Measurements from ENCODE around the gene KRTCAP2. TPM values are rescaled to one million over a fixed set of nuclear protein-coding genes. Genes with fewer than 3 reads are reported as not detected.

KRTCAP2 gene
- polyA plus RNA-seq, 3 donors = 157 to 256 (median 247) TPM

GRCh38 chr1:155210314-155211104 lies 37.4 kb upstream of the KRTCAP2 start:
- H3K79me2 ChIP-seq (ENCODE audit: insufficient read depth, low read length) = peaks cover 24% of the 10 kb centered on the region
- peaks cover 56% of the 10 kb centered on the region for H3K4me1 Mint-ChIP-seq
- no peak for TF ChIP-seq CTCF (IDR thresholded peaks at IDR 0.05)
- H2AFZ ChIP-seq (ENCODE audit: insufficient read depth, low read depth, low read length, poor library complexity, severe bottlenecking) = no peak overlapping the region
- H3K27me3 Mint-ChIP-seq (ENCODE audit: low read depth in 3 of 3) = no peaks in the 10 kb centered on the region
- H3K4me3 ChIP-seq (replicated peaks in 1 of 3; ENCODE audit: low read depth in 2 of 3, low read length in 3 of 3) = peak overlapping the region in 2 of 3 experiments; percentile 8 to 90
- H3K36me3 ChIP-seq (replicated peaks in 1 of 2; ENCODE audit: control insufficient read depth in 1 of 2, insufficient read depth in 2 of 2, low read length in 2 of 2) = peaks cover 4 to 6% of the 10 kb centered on the region in 2 donors
- peaks cover 56 to 67% of the 10 kb centered on the region in 2 donors for H3K4me1 ChIP-seq (ENCODE audit: control insufficient read depth in 1 of 2, insufficient read depth in 2 of 2, low read length in 2 of 2)
- H3K9me3 Mint-ChIP-seq = peaks cover 0 to 1% (median 0%) of the 10 kb centered on the region in 7 donors
- no peaks in the 10 kb centered on the region for H4K20me1 ChIP-seq (ENCODE audit: insufficient read depth, low read length)
- peaks cover 17 to 28% of the 10 kb centered on the region in 2 donors for H3K36me3 Mint-ChIP-seq
- WGBS (ENCODE audit: insufficient coverage) = 63% methylated on average over 1 of the region's 4 CpGs
- peak; percentile 85 to 95 (median 93) for DNase-seq
- no peaks in the 10 kb centered on the region for H3K9me3 ChIP-seq (replicated peaks in 1 of 2; ENCODE audit: control insufficient read depth in 1 of 2, insufficient read depth in 1 of 2, low read length in 2 of 2)
- intact Hi-C loops (cut with micrococcal nuclease) = no loop called here
- peak overlapping the region; percentile 63 to 91 for H3K4me3 Mint-ChIP-seq
- peak overlapping the region; percentile 97 to 100 (median 99) for H3K27ac Mint-ChIP-seq
- peak overlapping the region; percentile 93 for H3K4me2 ChIP-seq (replicated peaks; ENCODE audit: extremely low read depth, low read length, poor library complexity, severe bottlenecking)
- H3K9ac ChIP-seq (ENCODE audit: insufficient read depth, low read length, poor library complexity, severe bottlenecking) = peak overlapping the region; percentile 51
- H3K27ac ChIP-seq (ENCODE audit: low read depth in 1 of 2, low read length in 2 of 2) = peak overlapping the region; percentile 62 to 98
- no peaks in the 10 kb centered on the region for H3K27me3 ChIP-seq (ENCODE audit: control insufficient read depth in 2 of 2, insufficient read depth in 2 of 2, low read length in 2 of 2)

- peaks cover 14 to 23% of the 10 kb centered on the region in 2 donors for H3K36me3 Mint-ChIP-seq
- H3K27me3 Mint-ChIP-seq (ENCODE audit: low read depth in 3 of 3) = no peaks in the 10 kb centered on the region
- H3K4me1 Mint-ChIP-seq = peaks cover 47% of the 10 kb centered on the region
- Histone ChIP-seq H3K4me2 (replicated peaks; ENCODE audit: extremely low read depth, low read length, poor library complexity, severe bottlenecking) (peak overlapping the region; percentile 93), H3K9me3 (replicated peaks in 1 of 2; ENCODE audit: control insufficient read depth in 1 of 2, insufficient read depth in 1 of 2, low read length in 2 of 2) (no peaks in the 10 kb centered on the region), H3K4me1 (ENCODE audit: control insufficient read depth in 1 of 2, insufficient read depth in 2 of 2, low read length in 2 of 2) (peaks cover 52 to 55% of the 10 kb centered on the region in 2 donors), H3K9ac (ENCODE audit: insufficient read depth, low read length, poor library complexity, severe bottlenecking) (peak overlapping the region; percentile 99), H3K4me3 (replicated peaks in 1 of 3; ENCODE audit: low read depth in 2 of 3, low read length in 3 of 3) (peak overlapping the region; percentile 90 to 94 (median 92)), H3K79me2 (ENCODE audit: insufficient read depth, low read length) (peaks cover 24% of the 10 kb centered on the region), H2AFZ (ENCODE audit: insufficient read depth, low read depth, low read length, poor library complexity, severe bottlenecking) (peak overlapping the region; percentile 75), H4K20me1 (ENCODE audit: insufficient read depth, low read length) (no peaks in the 10 kb centered on the region), H3K36me3 (replicated peaks in 1 of 2; ENCODE audit: control insufficient read depth in 1 of 2, insufficient read depth in 2 of 2, low read length in 2 of 2) (peaks cover 4 to 6% of the 10 kb centered on the region in 2 donors), H3K27ac (ENCODE audit: low read depth in 1 of 2, low read length in 2 of 2) (peak overlapping the region; percentile 98 to 100), H3K27me3 (ENCODE audit: control insufficient read depth in 2 of 2, insufficient read depth in 2 of 2, low read length in 2 of 2) (no peaks in the 10 kb centered on the region)
- H3K4me3 Mint-ChIP-seq = peak overlapping the region; percentile 83 to 89
- WGBS (ENCODE audit: insufficient coverage) = 0% methylated on average over 10 of the region's 13 CpGs
- peaks cover 0 to 1% (median 0%) of the 10 kb centered on the region in 7 donors for H3K9me3 Mint-ChIP-seq
- no peak for TF ChIP-seq CTCF (IDR thresholded peaks at IDR 0.05)
- DNase-seq = no peak
- intact Hi-C loops (cut with micrococcal nuclease) = loop anchor here (5.0 kb wide), 2 partner anchors 33 to 98 kb away; partner anchors contain the start of gene FDPS (in 1 of the 2)
- peak overlapping the region; percentile 97 to 100 (median 99) for H3K27ac Mint-ChIP-seq
These were observed 36.2 kb upstream of the KRTCAP2 start for GRCh38 chr1:155209312-155209721.

Data from CD14-positive monocyte (primary cell).